IMR-90 (cell line): ENCODE data around the gene SH2B3. TPM values are rescaled to one million over a fixed set of nuclear protein-coding genes. Genes with fewer than 3 reads are reported as not detected.
"Not testable (repeated sequence)": the region's sequence is repeated elsewhere in the genome, so short reads cannot be mapped to it uniquely, and the experiment has no call there.

ENCODE experiments used
- ATAC-seq: fragments of 200-7000 bp; cut with Tn5 transposase; 2 replicates; pipeline ENCODE4 v1.9.1; 2020; ENCODE audit warnings: low read depth, mild to moderate bottlenecking, moderate library complexity
- BruUV-seq: library from RNA; stranded (reverse); fragments of 400-500 nt; replicated peaks from 2 replicates; lab custom pipeline; 2021; lab: Mats Ljungman, UMichigan
- CTCF ChIA-PET: fragments of 300-600 bp; formaldehyde crosslinking; extraction: SDS; loops from one replicate; lab custom pipeline; 2021; ENCODE audit warnings: antibody characterized with exemption; lab: Yijun Ruan, JAX
- POLR2A ChIA-PET: fragments of 300-600 bp; sonication (Branson Sonifier 250); formaldehyde crosslinking; loops from one replicate; lab custom pipeline; 2022; ENCODE audit warnings: antibody characterized with exemption; ENCODE audit not compliant: unreplicated experiment; lab: Charles Lee
- DNase-seq: peaks from one replicate; pipeline ENCODE4 v3.0.0; 2013
- H2AFZ ChIP-seq: replicated peaks from 2 replicates; pipeline ENCODE3; 2013; ENCODE audit warnings: low read length, mild to moderate bottlenecking; ENCODE audit not compliant: poor library complexity
- H2AK5ac ChIP-seq: 2 replicates; pipeline ENCODE4 v1.6.1; 2013; ENCODE audit warnings: low read depth, low read length, inconsistent platforms
- H2AK9ac ChIP-seq: replicated peaks from 2 replicates; pipeline ENCODE3; 2013; ENCODE audit warnings: mild to moderate bottlenecking, low read depth, low read length, moderate library complexity; ENCODE audit not compliant: poor library complexity
- H2BK120ac ChIP-seq: 2 replicates; pipeline ENCODE4 v1.6.1; 2013; ENCODE audit warnings: low read depth, low read length, inconsistent platforms
- H2BK15ac ChIP-seq: 3 replicates; pipeline ENCODE4 v1.6.1; 2013; ENCODE audit warnings: low read depth, low read length, inconsistent platforms
- H2BK20ac ChIP-seq: 2 replicates; pipeline ENCODE4 v1.6.1; 2013; ENCODE audit warnings: low read depth, mild to moderate bottlenecking, inconsistent platforms, low read length, moderate library complexity
- H2BK5ac ChIP-seq: 2 replicates; pipeline ENCODE4 v1.6.1; 2013; ENCODE audit warnings: mild to moderate bottlenecking, low read depth, low read length, inconsistent platforms; ENCODE audit not compliant: poor library complexity, severe bottlenecking
- H3K14ac ChIP-seq: replicated peaks from 2 replicates; pipeline ENCODE4 v1.6.1; 2013; ENCODE audit warnings: low read depth, low read length, inconsistent platforms
- H3K18ac ChIP-seq: 2 replicates; pipeline ENCODE4 v1.6.1; 2013; ENCODE audit warnings: low read depth, low read length, control low read depth
- H3K23ac ChIP-seq: 2 replicates; pipeline ENCODE4 v1.6.1; 2013; ENCODE audit warnings: low read depth, low read length, inconsistent platforms
- H3K27ac ChIP-seq: 2 replicates; pipeline ENCODE4 v1.5.1; 2013; ENCODE audit warnings: mild to moderate bottlenecking, control low read depth, low read length; ENCODE audit not compliant: insufficient read depth
- H3K27me3 ChIP-seq: 2 replicates; pipeline ENCODE4 v1.6.1; 2013; ENCODE audit warnings: low read length; ENCODE audit not compliant: control insufficient read depth, insufficient read depth
- H3K36me3 ChIP-seq: 2 replicates; pipeline ENCODE4 v1.6.1; 2013; ENCODE audit warnings: low read length, mixed read lengths; ENCODE audit not compliant: control insufficient read depth, insufficient read depth
- H3K4ac ChIP-seq: 2 replicates; pipeline ENCODE4 v1.6.1; 2013; ENCODE audit warnings: low read depth, low read length, inconsistent platforms
- H3K4me1 ChIP-seq: 2 replicates; pipeline ENCODE4 v1.6.1; 2013; ENCODE audit warnings: low read length, mixed read lengths; ENCODE audit not compliant: control insufficient read depth, insufficient read depth
- H3K4me2 ChIP-seq: 2 replicates; pipeline ENCODE4 v1.6.1; 2013; ENCODE audit warnings: low read depth, mild to moderate bottlenecking, control low read depth, low read length, moderate library complexity
- H3K4me3 ChIP-seq: 2 replicates; pipeline ENCODE4 v1.5.1; 2013; ENCODE audit warnings: low read depth, mild to moderate bottlenecking, control low read depth, low read length, moderate library complexity; ENCODE audit not compliant: insufficient read depth
- H3K56ac ChIP-seq: 2 replicates; pipeline ENCODE4 v1.6.1; 2013; ENCODE audit warnings: low read length, inconsistent platforms; ENCODE audit not compliant: insufficient read depth; ENCODE audit errors: extremely low read depth
- H3K79me1 ChIP-seq, 2 experiments: 2 replicates each; pipeline ENCODE4 v1.6.1; 2013; ENCODE audit warnings: low read length in 2 of 2, inconsistent platforms in 1 of 2, low read depth in 1 of 2
- H3K9ac ChIP-seq: 2 replicates; pipeline ENCODE4 v1.6.1; 2013; ENCODE audit warnings: low read depth, low read length, control low read depth
- H3K9me1 ChIP-seq: 2 replicates; pipeline ENCODE4 v1.6.1; 2013; ENCODE audit warnings: low read length, inconsistent platforms; ENCODE audit not compliant: insufficient read depth
- H3K9me3 ChIP-seq: 2 replicates; pipeline ENCODE4 v1.6.1; 2013; ENCODE audit warnings: low read length; ENCODE audit not compliant: control insufficient read depth, insufficient read depth
- H4K20me1 ChIP-seq: 2 replicates; pipeline ENCODE4 v1.6.1; 2013; ENCODE audit warnings: low read length, inconsistent platforms; ENCODE audit not compliant: insufficient read depth
- H4K5ac ChIP-seq: 2 replicates; pipeline ENCODE4 v1.6.1; 2013; ENCODE audit warnings: mild to moderate bottlenecking, low read depth, low read length, control low read depth
- H4K8ac ChIP-seq, 2 experiments: 2 replicates each; pipeline ENCODE4 v1.6.1; 2013; ENCODE audit warnings: low read depth in 2 of 2, low read length in 2 of 2, control low read depth in 1 of 2, inconsistent platforms in 1 of 2
- H4K91ac ChIP-seq: 2 replicates; pipeline ENCODE4 v1.6.1; 2013; ENCODE audit warnings: low read depth, low read length, inconsistent platforms; ENCODE audit not compliant: insufficient read depth
- WGBS, 2 experiments: methylation state at CpG; one replicate each; pipeline versions ENCODE4 v1.1.5 to v1.1.7; 2013; ENCODE audit warnings: missing lambda C conversion rate in 2 of 2; ENCODE audit not compliant: insufficient read length in 1 of 2; ENCODE audit errors: extremely low coverage in 2 of 2; 5-methylcytosine and 5-hydroxymethylcytosine counted together
- dilution Hi-C: fragments of 300-500 bp; cut with HindIII; formaldehyde crosslinking; loops from one replicate; pipeline ENCODE4 v1.14.3; 2018; ENCODE audit warnings: low sequenced_read_pairs; ENCODE audit not compliant: unreplicated experiment
- in situ Hi-C: fragments of 300-500 bp; cut with MboI; formaldehyde crosslinking; loops from 3 replicates; pipeline ENCODE4 v1.14.3; 2019; ENCODE audit warnings: low sequenced_read_pairs, inconsistent platforms, mixed read lengths
- intact Hi-C: fragments of 100-400 bp; cut with micrococcal nuclease; formaldehyde crosslinking; loops from 2 replicates; pipeline ENCODE4 v1.10.0; 2022
- polyA plus RNA-seq, 3 experiments: library from polyadenylated mRNA; depleted of rRNA; stranded (reverse); fragments of >200 nt; gene quantifications; 2 replicates each; pipeline ENCODE4 v1.2.3, GENCODE V29; 2012; ENCODE audit warnings: low replicate concordance in 1 of 3
- total RNA-seq: library from RNA; depleted of rRNA; stranded (reverse); fragments of >200 nt; gene quantifications from 2 replicates; pipeline ENCODE4 v1.2.3, GENCODE V29; 2012

The SH2B3 gene
- total and polyA plus RNA-seq, 2 of the 4 experiments (the other 2 are of a cell fraction) = 9.3 to 20.2 TPM

- H3K79me1 ChIP-seq = peaks cover 0 to 13% of the 10 kb centered on the region in 2 experiments; a peak in 2 of 4 replicates
- H4K91ac ChIP-seq, H2BK120ac ChIP-seq, H3K9me3 ChIP-seq, dilution Hi-C loops, H2AFZ ChIP-seq, DNase-seq, H2AK9ac ChIP-seq, H4K5ac ChIP-seq, BruUV-seq, POLR2A ChIA-PET, H3K36me3 ChIP-seq, H3K18ac ChIP-seq, H3K23ac ChIP-seq, H3K27me3 ChIP-seq, H3K27ac ChIP-seq, H3K14ac ChIP-seq, in situ Hi-C loops, H2BK15ac ChIP-seq, H3K4me1 ChIP-seq, CTCF ChIA-PET, H4K8ac ChIP-seq, H4K20me1 ChIP-seq, intact Hi-C loops, H2AK5ac ChIP-seq, H3K4me3 ChIP-seq, ATAC-seq, H2BK20ac ChIP-seq, H3K56ac ChIP-seq, H3K9ac ChIP-seq, H3K4me2 ChIP-seq, H2BK5ac ChIP-seq, H3K9me1 ChIP-seq, H3K4ac ChIP-seq: not testable (repeated sequence)
- no CpG with 5 or more reads among the region's 9 CpGs for WGBS, 2 experiments
These were observed 3.3 kb upstream of the SH2B3 start for GRCh38 chr12:111402490-111402824.
